SHP77 treated with DMSO at 0.1 percent for 48 hours (cell line): ENCODE data around the gene KCTD4.
"Not testable (repeated sequence)": the region's sequence is repeated elsewhere in the genome, so short reads cannot be mapped to it uniquely, and the experiment has no call there.

Experiments used
- DNase-seq: peaks from one replicate; lab custom pipeline; 2025; lab: John Stamatoyannopoulos, UW

KCTD4 gene

GRCh38 chr13:45200701-45201232 lies at the start of gene KCTD4:
Gene KCTD4 (minus strand): TSS chr13:45201045. CDS start chr13:45194567, 6,478 bp downstream.
- DNase-seq, result no peak

DNA sequence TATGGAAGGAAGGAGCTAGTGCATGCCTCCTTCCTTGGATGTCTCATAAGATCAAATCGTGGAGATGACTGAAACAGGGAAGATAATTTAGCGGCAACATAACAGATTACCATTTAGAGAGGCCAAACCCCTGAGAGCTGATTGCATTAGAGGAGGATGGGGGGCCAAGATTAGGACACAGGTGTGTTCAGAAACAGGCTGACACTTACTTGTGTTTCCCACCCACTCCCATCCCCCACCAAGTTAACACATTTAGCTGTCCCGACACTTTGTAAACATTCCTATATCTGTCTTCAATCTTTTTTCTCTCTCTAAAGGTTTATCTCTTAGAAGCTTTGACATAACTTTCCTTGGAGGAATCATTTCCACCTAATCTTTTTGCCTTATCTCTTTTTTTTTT lies 48.8 kb upstream of the KCTD4 start:
- DNase-seq, result no peak

DNA sequence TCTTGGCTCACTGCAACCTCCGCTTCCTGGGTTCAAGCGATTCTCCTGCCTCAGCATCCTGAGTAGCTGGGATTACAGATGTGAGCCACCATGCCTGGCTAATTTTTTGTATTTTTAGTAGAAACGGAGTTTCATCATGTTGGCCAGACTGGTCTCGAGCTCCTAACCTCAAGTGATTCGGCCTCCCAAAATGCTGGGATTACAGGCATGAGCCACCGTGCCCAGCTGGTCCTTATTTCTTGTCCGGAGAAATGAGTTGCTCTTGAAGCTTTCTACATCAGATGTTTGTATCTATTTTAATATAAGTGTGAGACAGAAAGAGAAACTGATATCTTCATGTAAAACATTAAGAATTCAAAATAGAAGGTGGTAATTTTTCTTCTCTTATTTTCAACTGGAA lies 43.9 kb upstream of the KCTD4 start:
- not testable (repeated sequence) for DNase-seq

GRCh38 chr13:45243077-45243476 lies 42.2 kb upstream of the KCTD4 start:
- DNase-seq, result no peak

GRCh38 chr13:45242524-45242923 lies 41.7 kb upstream of the KCTD4 start:
- no peak for DNase-seq

DNA sequence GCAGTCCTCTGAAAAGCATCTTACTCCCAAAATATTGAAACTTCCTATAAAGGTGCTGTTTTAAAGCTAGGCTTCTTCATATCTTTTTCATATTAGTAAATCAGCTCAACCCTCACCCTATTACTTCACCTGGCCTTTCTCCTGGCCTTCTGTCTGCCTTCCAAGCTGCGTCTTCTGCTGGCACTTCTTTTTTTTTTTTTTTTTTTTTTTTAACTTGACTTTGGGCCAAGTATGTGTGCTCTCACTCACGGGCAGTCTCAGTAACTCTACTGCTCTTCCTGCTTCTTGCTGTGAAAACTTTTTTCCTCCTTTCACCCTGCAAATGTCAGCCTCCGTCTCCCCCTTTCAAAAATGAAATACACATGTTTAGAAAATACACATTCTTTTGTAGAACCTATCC lies 41.2 kb upstream of the KCTD4 start:
- no peak for DNase-seq

GRCh38 chr13:45240143-45240542 lies 39.3 kb upstream of the KCTD4 start:
- no peak for DNase-seq

- DNase-seq, result no peak
Observed at GRCh38 chr13:45238945-45239795, 38.3 kb upstream of the KCTD4 start.

DNA sequence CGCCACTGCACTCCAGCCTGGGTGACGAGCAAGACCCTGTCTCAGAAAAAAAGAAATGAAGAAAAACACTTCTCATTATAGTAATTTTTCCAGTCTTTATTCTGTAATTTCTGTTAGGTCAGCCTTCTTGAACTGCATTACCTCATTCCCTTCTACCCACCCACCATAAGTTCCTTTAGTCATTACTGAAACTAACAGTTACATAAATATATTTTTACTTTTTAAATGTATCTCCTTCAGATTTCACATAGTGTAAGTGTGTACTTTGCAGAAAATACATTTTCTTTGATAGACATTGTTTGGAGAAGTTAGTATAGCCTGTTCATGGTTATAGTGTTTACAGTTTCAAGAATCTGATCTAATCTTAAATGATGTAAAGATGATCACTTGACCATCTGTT lies 31.7 kb upstream of the KCTD4 start:
- no peak for DNase-seq

- no peak for DNase-seq
Observed at GRCh38 chr13:45231722-45232121, 30.9 kb upstream of the KCTD4 start.

DNA sequence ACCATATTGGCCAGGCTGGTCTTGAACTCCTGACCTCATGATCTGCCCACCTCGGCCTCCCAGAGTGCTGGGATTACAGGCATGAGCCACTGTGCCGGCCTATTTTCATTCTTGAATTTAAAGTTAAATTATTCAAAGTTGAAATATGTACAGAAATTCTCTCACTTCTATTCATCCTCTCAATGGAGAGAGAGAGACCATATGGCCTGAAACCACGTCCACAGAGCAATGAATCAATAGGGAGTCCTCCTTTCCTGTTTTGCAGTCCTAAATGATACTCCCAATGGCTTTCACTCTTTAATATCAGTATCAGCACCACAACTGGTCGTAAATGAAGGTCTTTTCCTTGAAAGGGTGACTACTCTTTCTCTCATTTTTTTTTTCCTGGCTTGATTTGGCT lies 30.5 kb upstream of the KCTD4 start:
- DNase-seq, result no peak

DNA sequence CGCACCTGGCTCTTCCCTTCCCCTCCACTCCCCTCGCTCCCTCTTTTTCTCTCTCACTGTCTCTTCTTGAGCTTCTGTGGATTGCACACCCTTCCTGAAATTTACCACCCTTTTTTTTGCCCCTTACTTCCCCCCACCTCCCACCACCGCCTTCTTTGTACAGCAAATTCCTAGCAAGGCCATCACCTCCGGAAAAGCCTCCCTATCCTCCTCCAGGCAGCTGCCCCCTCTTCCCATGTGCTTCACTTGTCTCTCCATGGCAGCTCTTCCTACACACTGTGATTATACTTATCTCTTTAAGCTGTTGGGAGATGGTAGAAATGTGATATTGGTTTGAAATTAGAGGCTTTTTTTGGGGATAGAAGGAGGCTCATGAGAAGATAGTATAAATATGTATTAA lies 28.3 kb upstream of the KCTD4 start:
- DNase-seq, result no peak

- no peak for DNase-seq
Observed at GRCh38 chr13:45228002-45228401, 27.2 kb upstream of the KCTD4 start.

DNA sequence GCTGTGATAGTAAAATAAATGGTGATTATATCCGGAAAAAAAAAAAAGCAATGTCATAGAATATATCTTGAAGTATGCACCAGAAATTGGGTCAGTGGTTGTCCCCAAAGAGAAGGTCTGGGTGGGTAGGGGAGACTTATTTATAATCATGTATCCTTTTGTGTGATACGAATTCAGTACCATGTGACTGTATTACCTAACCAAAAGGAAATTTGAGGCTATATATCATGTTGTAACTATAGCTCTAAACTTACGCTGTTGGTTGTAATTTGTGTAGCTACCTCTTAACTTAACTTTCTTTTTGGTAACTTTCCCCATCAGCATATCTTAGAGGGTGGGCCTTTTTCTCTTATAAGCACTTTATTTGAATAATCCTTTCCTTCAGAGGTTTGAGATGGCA lies 25.2 kb upstream of the KCTD4 start:
- DNase-seq, result no peak

- DNase-seq, result no peak
Observed at GRCh38 chr13:45225370-45225769, 24.5 kb upstream of the KCTD4 start.

DNA sequence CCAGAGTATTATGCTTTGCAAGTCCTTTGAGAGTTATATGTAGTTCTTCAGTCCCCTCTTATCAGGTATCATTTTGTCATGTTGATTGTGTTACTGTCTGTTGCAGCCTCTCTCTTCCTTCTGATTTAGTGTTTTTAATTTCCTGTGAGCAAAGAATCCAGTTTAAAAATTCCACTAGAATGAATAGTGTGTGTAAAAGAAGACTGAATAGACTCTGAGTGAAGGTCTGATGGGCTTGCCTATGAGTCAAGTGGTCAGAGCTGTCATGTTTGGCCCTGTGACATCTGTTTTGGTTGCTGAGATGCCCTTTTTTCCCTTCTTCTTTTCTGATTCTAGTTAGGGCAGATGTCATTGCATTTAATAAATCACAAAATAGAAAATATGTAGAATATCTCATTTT lies 23.3 kb upstream of the KCTD4 start:
- DNase-seq, result no peak

DNA sequence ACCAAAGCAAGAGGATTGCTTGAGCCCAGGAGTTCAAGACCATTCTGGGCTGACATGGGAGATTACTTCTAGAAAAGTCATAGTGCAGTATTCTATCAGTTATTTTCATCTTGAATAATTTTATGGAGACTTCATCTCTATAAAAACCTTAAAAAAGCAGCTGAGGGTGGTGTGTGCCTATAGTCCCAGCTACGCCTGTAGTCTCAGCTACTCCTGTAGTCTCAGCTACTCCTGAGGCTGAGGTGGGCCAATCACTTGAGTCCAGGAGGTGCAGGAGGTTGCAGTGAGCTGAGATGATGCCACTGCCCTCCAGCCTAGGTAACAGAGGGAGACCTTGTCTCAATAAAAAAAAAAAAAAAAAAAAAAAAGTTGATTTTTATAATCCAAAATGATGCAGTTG lies 22.1 kb upstream of the KCTD4 start:
- DNase-seq, result no peak

- no peak for DNase-seq
Observed at GRCh38 chr13:45222516-45222915, 21.7 kb upstream of the KCTD4 start.

GRCh38 chr13:45220403-45220802 lies 19.6 kb upstream of the KCTD4 start:
- DNase-seq, result no peak

DNA sequence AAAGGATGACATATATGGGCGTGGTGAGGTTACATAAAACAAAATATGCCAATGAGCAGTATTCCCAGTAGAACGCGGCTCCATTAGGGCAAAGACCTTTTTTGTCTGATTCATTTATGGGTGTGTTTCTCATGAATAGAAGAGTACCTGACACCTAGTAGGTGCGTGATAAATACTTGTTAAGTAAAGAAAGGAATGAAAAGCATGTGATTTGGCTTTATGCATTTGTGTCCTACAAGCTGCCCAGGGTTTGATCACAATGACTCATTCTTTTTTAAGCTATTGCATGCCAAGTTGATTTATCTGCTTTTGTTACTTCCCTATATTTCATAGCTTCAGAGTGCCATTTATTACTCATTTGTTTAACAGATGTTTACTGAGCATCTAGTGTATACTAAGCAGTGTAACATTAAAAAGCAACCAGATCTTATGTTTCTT lies 19.1 kb upstream of the KCTD4 start:
- no peak for DNase-seq

DNA sequence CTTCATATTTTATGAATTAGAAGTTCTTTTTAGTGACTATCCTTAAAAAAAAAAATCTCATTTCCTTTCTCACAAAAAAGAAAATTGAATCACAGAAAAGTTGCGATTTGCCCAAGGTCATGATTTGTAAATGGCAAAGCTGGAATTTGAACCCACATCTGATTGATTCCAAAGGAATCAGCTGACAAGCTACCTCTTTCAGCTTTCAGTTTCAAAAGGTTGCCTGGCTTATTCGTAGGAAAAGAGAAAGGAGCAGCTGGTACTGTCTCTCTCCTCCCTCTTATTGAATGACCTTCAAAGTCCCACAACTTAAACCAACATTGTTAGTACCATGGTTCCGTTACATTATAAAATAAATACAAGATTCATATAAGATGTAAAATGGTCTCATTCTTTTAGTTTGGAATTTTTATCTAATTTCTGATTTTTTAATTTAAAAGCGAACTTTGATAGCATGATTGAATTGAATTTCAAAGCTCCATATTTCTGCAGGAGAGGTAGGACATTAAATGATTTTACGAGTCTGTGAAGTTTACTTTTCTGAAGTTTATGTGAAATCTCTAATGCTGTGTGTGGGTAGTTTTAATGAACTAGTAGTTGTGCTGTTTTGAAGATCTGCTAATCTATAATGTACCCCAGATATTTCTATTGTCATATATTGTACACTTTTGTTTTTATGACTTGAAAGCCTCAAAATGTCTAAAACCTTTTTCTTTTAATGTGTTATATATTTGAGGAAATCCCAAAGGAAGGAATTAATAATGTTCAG lies 18.5 kb upstream of the KCTD4 start:
- DNase-seq, result no peak

- no peak for DNase-seq
Observed at GRCh38 chr13:45218689-45219088, 17.8 kb upstream of the KCTD4 start.

DNA sequence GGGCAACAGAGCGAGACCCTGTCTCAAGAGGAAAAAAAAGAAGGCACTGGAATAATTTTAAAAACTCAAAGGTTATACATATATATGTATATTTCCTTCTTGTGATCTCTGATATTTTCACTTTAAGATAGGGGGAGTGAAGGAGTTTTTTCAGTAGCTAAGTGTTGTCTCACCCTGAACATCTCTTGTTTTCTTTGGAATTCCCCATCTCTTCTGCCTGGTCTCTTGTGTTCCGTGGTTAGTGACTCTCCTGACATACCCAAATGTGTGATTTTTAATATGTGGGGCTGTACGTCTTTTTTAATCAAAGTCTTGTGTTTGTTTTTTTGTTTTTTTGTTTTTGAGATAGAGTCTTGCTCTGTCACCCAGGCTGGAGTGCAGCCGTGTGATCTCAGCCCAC lies 15.3 kb upstream of the KCTD4 start:
- no peak for DNase-seq
